ENCODE measurements around the gene LRRC36.

GRCh38 chr16:67336648-67337047, 10.0 kb downstream of the LRRC36 start:
- TF ChIP-seq CTCF (tag by site-specific recombination; IDR thresholded peaks at IDR 0.05) = no peak
- TF ChIP-seq ZNF785 (tag by site-specific recombination; IDR thresholded peaks at IDR 0.05) = no peak
- TF ChIP-seq ZNF302 (tag by site-specific recombination; IDR thresholded peaks at IDR 0.05; ENCODE audit: low read depth) = no peak
- TF ChIP-seq, protein P1, sequence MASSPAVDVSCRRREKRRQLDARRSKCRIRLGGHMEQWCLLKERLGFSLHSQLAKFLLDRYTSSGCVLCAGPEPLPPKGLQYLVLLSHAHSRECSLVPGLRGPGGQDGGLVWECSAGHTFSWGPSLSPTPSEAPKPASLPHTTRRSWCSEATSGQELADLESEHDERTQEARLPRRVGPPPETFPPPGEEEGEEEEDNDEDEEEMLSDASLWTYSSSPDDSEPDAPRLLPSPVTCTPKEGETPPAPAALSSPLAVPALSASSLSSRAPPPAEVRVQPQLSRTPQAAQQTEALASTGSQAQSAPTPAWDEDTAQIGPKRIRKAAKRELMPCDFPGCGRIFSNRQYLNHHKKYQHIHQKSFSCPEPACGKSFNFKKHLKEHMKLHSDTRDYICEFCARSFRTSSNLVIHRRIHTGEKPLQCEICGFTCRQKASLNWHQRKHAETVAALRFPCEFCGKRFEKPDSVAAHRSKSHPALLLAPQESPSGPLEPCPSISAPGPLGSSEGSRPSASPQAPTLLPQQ (tag by site-specific recombination; IDR thresholded peaks at IDR 0.05) = no peak
- no peak for TF ChIP-seq ZNF341 (tag by site-specific recombination; IDR thresholded peaks at IDR 0.05; ENCODE audit: low read depth)
- TF ChIP-seq YY1 (tag by site-specific recombination; IDR thresholded peaks at IDR 0.05) = no peak
- no peak for TF ChIP-seq TCF7L2 (IDR thresholded peaks at IDR 0.05; ENCODE audit: borderline replicate concordance, low read depth, low read length)
- no peak for TF ChIP-seq ZNF530 (tag by site-specific recombination; IDR thresholded peaks at IDR 0.05; ENCODE audit: low read depth)
- TF ChIP-seq, protein P2, sequence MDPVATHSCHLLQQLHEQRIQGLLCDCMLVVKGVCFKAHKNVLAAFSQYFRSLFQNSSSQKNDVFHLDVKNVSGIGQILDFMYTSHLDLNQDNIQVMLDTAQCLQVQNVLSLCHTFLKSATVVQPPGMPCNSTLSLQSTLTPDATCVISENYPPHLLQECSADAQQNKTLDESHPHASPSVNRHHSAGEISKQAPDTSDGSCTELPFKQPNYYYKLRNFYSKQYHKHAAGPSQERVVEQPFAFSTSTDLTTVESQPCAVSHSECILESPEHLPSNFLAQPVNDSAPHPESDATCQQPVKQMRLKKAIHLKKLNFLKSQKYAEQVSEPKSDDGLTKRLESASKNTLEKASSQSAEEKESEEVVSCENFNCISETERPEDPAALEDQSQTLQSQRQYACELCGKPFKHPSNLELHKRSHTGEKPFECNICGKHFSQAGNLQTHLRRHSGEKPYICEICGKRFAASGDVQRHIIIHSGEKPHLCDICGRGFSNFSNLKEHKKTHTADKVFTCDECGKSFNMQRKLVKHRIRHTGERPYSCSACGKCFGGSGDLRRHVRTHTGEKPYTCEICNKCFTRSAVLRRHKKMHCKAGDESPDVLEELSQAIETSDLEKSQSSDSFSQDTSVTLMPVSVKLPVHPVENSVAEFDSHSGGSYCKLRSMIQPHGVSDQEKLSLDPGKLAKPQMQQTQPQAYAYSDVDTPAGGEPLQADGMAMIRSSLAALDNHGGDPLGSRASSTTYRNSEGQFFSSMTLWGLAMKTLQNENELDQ (tag by site-specific recombination; IDR thresholded peaks at IDR 0.05; ENCODE audit: low read depth) = no peak
- no peak for TF ChIP-seq ZNF561 (tag by site-specific recombination; IDR thresholded peaks at IDR 0.05; ENCODE audit: borderline replicate concordance)
- no peak for TF ChIP-seq FEZF1 (tag by site-specific recombination; IDR thresholded peaks at IDR 0.05)
- no peak for TF ChIP-seq REPIN1 (tag by site-specific recombination; IDR thresholded peaks at IDR 0.05; ENCODE audit: low read depth)
- TF ChIP-seq KLF16 (tag by site-specific recombination; IDR thresholded peaks at IDR 0.05) = no peak
- TF ChIP-seq, protein P3, sequence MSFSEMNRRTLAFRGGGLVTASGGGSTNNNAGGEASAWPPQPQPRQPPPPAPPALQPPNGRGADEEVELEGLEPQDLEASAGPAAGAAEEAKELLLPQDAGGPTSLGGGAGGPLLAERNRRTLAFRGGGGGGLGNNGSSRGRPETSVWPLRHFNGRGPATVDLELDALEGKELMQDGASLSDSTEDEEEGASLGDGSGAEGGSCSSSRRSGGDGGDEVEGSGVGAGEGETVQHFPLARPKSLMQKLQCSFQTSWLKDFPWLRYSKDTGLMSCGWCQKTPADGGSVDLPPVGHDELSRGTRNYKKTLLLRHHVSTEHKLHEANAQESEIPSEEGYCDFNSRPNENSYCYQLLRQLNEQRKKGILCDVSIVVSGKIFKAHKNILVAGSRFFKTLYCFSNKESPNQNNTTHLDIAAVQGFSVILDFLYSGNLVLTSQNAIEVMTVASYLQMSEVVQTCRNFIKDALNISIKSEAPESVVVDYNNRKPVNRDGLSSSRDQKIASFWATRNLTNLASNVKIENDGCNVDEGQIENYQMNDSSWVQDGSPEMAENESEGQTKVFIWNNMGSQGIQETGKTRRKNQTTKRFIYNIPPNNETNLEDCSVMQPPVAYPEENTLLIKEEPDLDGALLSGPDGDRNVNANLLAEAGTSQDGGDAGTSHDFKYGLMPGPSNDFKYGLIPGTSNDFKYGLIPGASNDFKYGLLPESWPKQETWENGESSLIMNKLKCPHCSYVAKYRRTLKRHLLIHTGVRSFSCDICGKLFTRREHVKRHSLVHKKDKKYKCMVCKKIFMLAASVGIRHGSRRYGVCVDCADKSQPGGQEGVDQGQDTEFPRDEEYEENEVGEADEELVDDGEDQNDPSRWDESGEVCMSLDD (tag by site-specific recombination; IDR thresholded peaks at IDR 0.05) = no peak
